Panc1 (cell line): Measurements from ENCODE around the gene JSRP1.

Experiments
- CTCF ChIP-seq: fragments of 450-650 bp; IDR thresholded peaks from 2 replicates; pipeline ENCODE4 v1.5.1; 2017; ENCODE audit warnings: mild to moderate bottlenecking
- POLR2AphosphoS5 ChIP-seq: IDR thresholded peaks from 2 replicates; pipeline ENCODE4 v1.6.1; 2012; ENCODE audit warnings: mild to moderate bottlenecking, low read depth, low read length, moderate library complexity
- SIN3A ChIP-seq: IDR thresholded peaks from 2 replicates; pipeline ENCODE4 v1.6.1; 2012; ENCODE audit warnings: low read depth, mild to moderate bottlenecking, low read length, moderate library complexity, borderline replicate concordance; ENCODE audit not compliant: insufficient read depth
- TCF7L2 ChIP-seq: IDR thresholded peaks from 2 replicates; pipeline ENCODE4 v1.6.1; 2011; ENCODE audit warnings: mild to moderate bottlenecking, low read depth, low read length, inconsistent platforms
- TF ChIP-seq, protein P1 (sequence below), 2 experiments: IDR thresholded peaks; 2 replicates each; pipeline ENCODE4 v1.6.1; 2011 to 2012; ENCODE audit warnings: low read depth in 2 of 2, control low read depth in 1 of 2, low read length in 1 of 2, mild to moderate bottlenecking in 1 of 2, moderate library complexity in 1 of 2; ENCODE audit not compliant: insufficient read depth in 1 of 2

DNA sequence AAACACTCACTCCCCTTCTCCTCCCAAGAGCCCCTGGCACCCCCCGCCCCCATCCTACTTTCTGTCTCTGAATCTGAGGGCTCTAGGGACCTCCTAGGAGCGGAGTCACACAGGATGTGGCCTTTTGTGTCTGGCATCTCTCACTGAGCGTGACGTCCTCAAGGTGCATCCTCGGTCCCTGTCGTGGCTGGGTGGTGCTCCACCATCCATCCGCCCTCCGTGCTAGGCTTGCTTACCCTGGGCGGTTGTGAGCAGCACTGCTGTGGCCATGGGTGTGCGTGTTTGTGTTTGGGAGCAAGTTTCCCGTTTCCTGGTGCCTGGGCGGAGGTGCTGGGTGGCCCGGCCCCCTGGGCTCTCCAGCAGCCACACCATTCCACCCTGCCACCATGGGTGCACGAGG, 32.3 kb downstream of the JSRP1 start:
- TF ChIP-seq CTCF (no peak), POLR2AphosphoS5 (no peak), TCF7L2 (no peak), SIN3A (no peak)
- TF ChIP-seq, protein P1, sequence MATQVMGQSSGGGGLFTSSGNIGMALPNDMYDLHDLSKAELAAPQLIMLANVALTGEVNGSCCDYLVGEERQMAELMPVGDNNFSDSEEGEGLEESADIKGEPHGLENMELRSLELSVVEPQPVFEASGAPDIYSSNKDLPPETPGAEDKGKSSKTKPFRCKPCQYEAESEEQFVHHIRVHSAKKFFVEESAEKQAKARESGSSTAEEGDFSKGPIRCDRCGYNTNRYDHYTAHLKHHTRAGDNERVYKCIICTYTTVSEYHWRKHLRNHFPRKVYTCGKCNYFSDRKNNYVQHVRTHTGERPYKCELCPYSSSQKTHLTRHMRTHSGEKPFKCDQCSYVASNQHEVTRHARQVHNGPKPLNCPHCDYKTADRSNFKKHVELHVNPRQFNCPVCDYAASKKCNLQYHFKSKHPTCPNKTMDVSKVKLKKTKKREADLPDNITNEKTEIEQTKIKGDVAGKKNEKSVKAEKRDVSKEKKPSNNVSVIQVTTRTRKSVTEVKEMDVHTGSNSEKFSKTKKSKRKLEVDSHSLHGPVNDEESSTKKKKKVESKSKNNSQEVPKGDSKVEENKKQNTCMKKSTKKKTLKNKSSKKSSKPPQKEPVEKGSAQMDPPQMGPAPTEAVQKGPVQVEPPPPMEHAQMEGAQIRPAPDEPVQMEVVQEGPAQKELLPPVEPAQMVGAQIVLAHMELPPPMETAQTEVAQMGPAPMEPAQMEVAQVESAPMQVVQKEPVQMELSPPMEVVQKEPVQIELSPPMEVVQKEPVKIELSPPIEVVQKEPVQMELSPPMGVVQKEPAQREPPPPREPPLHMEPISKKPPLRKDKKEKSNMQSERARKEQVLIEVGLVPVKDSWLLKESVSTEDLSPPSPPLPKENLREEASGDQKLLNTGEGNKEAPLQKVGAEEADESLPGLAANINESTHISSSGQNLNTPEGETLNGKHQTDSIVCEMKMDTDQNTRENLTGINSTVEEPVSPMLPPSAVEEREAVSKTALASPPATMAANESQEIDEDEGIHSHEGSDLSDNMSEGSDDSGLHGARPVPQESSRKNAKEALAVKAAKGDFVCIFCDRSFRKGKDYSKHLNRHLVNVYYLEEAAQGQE (IDR thresholded peaks at IDR 0.05; ENCODE audit: insufficient read depth in 1 of 2, low read depth in 2 of 2, low read length in 1 of 2) = no peak
